IPS DF 6.9 (cell line): ENCODE data around the gene NCKAP5.

ENCODE experiments used
- DNase-seq: peaks from one replicate; pipeline ENCODE4 v3.0.0-alpha.2; 2013; ENCODE audit warnings: low read depth, low spot score
- H3K27ac ChIP-seq: one replicate; pipeline ENCODE4 v1.5.1; 2013; ENCODE audit warnings: low read length, control low read depth
- H3K27me3 ChIP-seq: 2 replicates; pipeline ENCODE4 v1.6.1; 2013; ENCODE audit warnings: mild to moderate bottlenecking, low read length; ENCODE audit not compliant: control insufficient read depth, insufficient read depth
- H3K36me3 ChIP-seq: 2 replicates; pipeline ENCODE4 v1.6.1; 2013; ENCODE audit warnings: low read length; ENCODE audit not compliant: control insufficient read depth, insufficient read depth
- H3K4me1 ChIP-seq: 2 replicates; pipeline ENCODE4 v1.6.1; 2013; ENCODE audit warnings: low read length; ENCODE audit not compliant: control insufficient read depth, insufficient read depth
- H3K4me3 ChIP-seq: 2 replicates; pipeline ENCODE4 v1.5.1; 2013; ENCODE audit warnings: mild to moderate bottlenecking, low read length
- H3K9me3 ChIP-seq: 2 replicates; pipeline ENCODE4 v1.6.1; 2013; ENCODE audit warnings: low read length, inconsistent platforms; ENCODE audit not compliant: control insufficient read depth, insufficient read depth
- WGBS: extraction: QIAGEN DNeasy Blood & Tissue Kit; methylation state at CpG from one replicate; pipeline ENCODE4 v1.1.7; 2013; ENCODE audit warnings: mixed read lengths, missing lambda C conversion rate; ENCODE audit not compliant: insufficient read length, insufficient coverage; 5-methylcytosine and 5-hydroxymethylcytosine counted together

NCKAP5 gene

DNA sequence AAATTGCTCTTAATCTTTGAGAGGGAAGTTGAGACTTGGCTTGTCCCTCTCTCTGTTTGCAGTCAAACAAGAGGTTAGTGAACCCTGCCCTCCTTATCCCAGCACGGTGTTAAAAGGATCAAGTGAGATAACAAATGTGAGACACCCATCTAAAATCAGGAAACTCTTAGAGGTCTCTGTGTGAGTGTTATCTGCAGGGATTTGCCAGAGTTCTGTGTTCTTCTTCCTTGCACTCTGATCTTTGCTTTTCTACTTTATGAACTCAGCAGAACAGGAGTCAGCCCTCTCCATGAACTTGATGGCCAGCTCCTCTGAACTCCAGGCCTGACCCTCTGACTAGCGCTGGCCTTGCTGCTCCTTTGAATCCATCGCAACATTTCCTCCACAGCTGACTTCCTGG, 123.8 kb downstream of the NCKAP5 start:
- no peak for DNase-seq
- no peak overlapping the region for H3K27ac ChIP-seq
- H3K4me3 ChIP-seq = no peak overlapping the region
- no peaks in the 10 kb centered on the region for H3K27me3 ChIP-seq
- no peaks in the 10 kb centered on the region for H3K9me3 ChIP-seq
- H3K36me3 ChIP-seq = no peaks in the 10 kb centered on the region
- no peaks in the 10 kb centered on the region for H3K4me1 ChIP-seq
- no CpG with 5 or more reads among the region's 3 CpGs for WGBS

DNA sequence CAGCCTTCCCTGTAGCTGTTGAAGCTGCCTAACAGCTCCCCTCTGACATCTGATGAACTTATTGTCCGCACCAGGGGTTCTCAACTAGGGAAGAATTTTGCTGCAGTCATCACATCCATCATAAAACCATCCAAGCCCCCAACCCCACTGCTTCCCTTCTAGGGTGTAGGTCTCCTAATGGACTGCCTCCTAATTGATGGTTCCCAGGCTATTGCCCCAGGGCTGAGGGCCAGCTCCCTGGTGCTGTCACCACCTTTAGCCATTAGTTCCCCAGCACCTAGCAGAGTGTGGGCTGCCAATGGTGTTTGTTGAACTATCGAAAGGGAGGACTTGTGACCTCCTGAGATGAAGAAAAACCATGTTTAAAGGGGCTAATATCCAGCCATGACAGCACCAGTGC, 125.9 kb downstream of the NCKAP5 start:
- H3K4me1 ChIP-seq = no peaks in the 10 kb centered on the region
- no peaks in the 10 kb centered on the region for H3K9me3 ChIP-seq
- no peaks in the 10 kb centered on the region for H3K27me3 ChIP-seq
- no peak overlapping the region for H3K4me3 ChIP-seq
- no CpG with 5 or more reads among the region's 2 CpGs for WGBS
- no peak for DNase-seq
- H3K36me3 ChIP-seq = no peaks in the 10 kb centered on the region
- no peak overlapping the region for H3K27ac ChIP-seq

DNA sequence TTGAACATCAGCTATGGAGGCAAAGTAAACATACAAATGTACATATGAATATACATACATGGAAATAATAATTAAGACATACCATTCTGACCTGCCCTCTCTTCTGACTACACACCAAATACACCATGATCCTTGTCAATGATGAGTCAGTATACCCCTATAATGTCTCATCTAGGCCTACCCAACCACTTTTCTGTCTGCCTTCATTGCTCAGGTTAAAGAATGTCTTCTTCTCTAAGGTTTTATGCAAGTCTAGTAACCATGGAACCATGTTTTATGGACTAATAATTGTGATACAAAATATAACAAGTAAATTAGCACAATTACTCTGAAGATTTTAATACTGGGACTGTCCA, 128.7 kb downstream of the NCKAP5 start:
- H3K9me3 ChIP-seq = no peaks in the 10 kb centered on the region
- H3K36me3 ChIP-seq = no peaks in the 10 kb centered on the region
- H3K4me3 ChIP-seq = no peak overlapping the region
- H3K4me1 ChIP-seq = no peaks in the 10 kb centered on the region
- no peak overlapping the region for H3K27ac ChIP-seq
- no peak for DNase-seq
- H3K27me3 ChIP-seq = no peaks in the 10 kb centered on the region

DNA sequence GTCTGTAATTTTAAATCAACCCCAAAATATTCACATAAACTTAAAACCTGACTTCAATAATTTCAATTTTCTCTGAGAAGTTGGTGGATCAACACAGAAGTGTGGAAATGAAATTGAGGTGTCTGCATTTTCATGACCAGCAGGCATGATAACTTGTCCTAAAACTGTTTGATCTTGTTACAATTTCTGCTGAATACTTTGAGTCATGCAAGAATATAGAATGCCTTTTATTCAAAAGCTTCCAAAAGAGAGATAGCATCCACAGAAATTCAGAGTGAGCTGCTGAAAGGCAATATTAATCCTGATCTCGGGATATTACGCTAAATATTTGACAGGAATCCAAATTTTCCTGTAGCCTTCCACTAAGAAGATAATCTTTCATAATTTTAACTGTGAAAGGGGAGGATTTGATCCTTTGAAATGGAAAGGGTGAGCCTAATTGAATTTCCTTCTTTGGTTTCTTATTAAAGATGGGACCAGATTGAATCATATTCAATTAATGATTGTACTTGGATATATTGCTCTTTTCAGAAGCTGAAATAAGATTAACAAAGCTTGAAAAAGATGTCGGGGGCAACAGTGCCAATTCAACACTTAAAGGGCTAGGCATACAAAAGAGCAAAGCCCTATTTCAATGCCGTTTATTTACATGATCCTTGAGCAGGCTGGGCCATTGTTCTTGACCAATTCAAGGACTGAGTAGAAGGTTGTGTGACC, 129.3 kb downstream of the NCKAP5 start:
- Histone ChIP-seq H3K36me3 (no peaks in the 10 kb centered on the region), H3K27me3 (no peaks in the 10 kb centered on the region), H3K4me1 (no peaks in the 10 kb centered on the region), H3K27ac (no peak overlapping the region), H3K9me3 (no peaks in the 10 kb centered on the region), H3K4me3 (no peak overlapping the region)
- DNase-seq = no peak
- no CpG with 5 or more reads among the region's 4 CpGs for WGBS

DNA sequence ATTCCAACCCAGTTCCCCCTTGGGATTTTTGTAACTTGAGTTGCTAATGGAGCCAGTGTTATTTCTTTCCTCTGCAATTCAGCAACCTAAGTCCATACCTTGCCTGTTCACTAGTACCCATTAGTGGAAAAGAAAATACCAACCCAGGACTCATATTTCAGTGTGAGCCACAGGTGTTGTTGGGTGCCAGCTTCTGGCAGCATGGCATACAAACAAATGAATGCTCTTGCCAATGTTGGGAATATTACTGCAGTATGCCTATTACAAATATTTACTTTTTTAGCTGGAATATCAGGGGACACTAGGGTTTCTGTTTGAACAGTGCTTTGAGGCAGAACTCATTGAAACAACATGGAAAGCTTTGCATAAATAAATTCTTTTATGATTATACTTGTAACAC, 130.2 kb downstream of the NCKAP5 start:
- H3K9me3 ChIP-seq = no peaks in the 10 kb centered on the region
- H3K4me3 ChIP-seq = no peak overlapping the region
- no peak for DNase-seq
- no peak overlapping the region for H3K27ac ChIP-seq
- H3K27me3 ChIP-seq = no peaks in the 10 kb centered on the region
- no peaks in the 10 kb centered on the region for H3K36me3 ChIP-seq
- H3K4me1 ChIP-seq = no peaks in the 10 kb centered on the region

DNA sequence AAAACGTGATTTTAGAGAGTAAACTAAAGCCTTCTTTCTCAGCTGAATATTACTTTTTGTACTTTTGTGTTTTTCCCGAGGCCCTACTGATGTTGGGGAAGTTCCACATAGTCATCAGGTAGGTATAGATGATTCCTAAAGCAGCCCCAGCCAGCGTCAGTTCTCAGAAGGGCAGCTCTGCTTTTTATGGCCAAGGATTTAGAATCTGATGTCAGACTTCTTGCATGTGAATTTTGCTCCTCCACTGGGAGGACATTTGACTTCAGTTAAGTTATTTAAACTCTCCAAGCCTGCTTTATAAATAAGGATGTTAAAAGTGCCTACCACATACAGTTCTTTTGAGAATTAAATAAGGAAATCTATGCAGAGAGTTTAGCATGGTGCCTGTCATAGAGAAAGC, 130.8 kb downstream of the NCKAP5 start:
- no CpG with 5 or more reads among the region's 3 CpGs for WGBS
- Histone ChIP-seq H3K27me3 (no peaks in the 10 kb centered on the region), H3K27ac (no peak overlapping the region), H3K4me1 (no peaks in the 10 kb centered on the region), H3K9me3 (no peaks in the 10 kb centered on the region), H3K36me3 (no peaks in the 10 kb centered on the region), H3K4me3 (no peak overlapping the region)
- DNase-seq = no peak

DNA sequence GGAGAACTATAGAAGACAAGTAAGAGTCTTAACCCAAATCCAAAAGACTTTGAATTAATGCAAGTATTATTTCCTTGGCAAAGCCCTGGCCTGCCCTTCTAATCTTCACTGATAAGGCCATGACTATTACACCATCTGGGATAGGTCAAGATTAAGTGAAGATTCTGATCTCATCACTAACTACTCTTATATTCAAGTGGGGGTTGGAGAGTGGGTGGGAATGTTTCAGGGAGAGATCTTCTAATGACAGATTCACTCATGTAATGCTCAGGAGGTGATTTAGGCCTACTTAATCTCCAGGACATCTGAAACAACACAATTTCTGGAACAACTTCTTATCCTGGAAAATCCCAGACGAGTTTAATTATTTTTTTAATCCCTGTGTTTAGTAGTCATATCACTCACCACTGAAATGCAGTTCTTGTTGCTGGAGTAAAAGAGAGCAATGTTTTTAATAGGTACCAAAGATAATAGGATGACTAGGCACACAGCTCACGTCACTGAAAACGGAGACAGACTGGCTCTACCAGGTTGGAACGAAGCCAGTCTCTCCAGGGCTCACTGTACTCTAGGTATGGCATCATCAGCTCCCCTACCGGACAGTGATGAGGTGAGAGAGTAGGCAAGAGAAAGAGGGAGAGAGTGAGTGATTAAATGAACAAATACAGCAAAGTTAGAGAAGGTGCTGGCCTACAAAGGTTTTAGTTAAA, 133.1 kb downstream of the NCKAP5 start:
- Histone ChIP-seq H3K9me3 (no peaks in the 10 kb centered on the region), H3K4me3 (no peak overlapping the region), H3K36me3 (no peaks in the 10 kb centered on the region), H3K4me1 (no peaks in the 10 kb centered on the region), H3K27ac (no peak overlapping the region), H3K27me3 (no peaks in the 10 kb centered on the region)
- no peak for DNase-seq
- WGBS = no CpG with 5 or more reads among the region's 5 CpGs

DNA sequence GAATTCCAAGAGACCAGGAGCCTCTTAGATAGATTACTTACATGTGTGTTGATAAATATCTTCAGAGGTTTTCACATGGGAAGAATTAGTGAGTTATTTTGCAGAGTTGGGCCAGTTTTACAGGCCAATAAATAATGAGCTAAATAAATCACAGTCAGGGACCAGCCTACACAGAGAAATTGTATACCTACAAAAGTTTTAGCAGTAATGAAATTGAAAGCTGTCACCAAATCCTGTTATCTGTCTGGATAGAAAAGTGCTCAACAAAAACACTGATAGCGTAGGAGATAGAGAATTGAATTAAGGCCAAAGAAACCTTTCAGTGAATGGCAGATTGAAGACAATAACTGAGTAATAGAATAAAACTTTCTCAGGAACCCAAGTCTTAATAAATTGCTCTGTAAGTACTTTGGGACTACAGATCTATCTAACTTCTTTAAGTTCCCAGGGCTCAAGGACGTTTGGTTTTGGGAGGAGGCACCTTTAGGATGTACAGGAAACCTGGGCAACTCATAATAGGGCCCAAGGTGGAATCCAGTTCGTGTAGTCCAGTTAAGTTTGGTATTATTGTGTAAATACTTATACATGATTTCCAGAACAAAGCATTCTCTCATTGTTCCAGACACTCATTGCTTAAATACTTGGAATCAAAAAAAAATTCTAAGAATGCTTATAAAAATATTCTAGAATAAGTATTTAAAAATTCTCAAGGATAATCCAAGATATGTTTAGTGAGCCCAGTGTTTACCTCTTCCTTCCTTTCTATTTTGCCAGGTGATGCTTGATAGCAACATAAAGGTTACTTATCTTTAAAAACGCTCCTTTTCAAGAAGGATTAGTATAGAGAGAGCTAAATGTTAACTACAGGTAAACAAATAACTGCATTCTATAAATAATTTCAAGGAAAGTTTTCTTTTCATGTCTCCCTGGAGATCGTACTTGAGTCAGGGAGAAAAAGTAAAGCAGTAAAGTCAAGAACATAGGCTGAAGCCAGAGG, 134.5 kb downstream of the NCKAP5 start:
- WGBS = no CpG with 5 or more reads among the region's 5 CpGs
- Histone ChIP-seq H3K36me3 (no peaks in the 10 kb centered on the region), H3K9me3 (no peaks in the 10 kb centered on the region), H3K4me3 (no peak overlapping the region), H3K27ac (no peak overlapping the region), H3K4me1 (no peaks in the 10 kb centered on the region), H3K27me3 (no peaks in the 10 kb centered on the region)
- DNase-seq = no peak

DNA sequence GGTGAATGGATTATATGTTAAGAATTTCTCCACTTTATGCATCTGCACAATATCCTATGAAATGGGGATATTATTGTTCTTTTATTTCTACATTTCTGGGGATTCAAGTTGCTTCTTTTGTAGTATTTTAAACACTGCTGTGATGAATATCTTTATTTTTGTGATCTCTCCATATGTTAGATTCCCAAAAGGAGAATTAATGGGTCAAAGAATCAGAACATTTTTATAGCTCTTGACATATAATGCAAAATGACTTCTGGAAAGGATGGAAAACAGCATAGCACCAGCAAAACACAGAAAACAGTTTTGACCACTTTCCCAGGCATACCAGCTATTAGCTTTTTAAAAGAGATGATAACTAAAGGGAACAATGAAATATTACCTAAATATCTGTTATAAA, 135.5 kb downstream of the NCKAP5 start:
- Histone ChIP-seq H3K36me3 (no peaks in the 10 kb centered on the region), H3K9me3 (no peaks in the 10 kb centered on the region), H3K4me1 (no peaks in the 10 kb centered on the region), H3K4me3 (no peak overlapping the region), H3K27me3 (no peaks in the 10 kb centered on the region), H3K27ac (no peak overlapping the region)
- DNase-seq = no peak

DNA sequence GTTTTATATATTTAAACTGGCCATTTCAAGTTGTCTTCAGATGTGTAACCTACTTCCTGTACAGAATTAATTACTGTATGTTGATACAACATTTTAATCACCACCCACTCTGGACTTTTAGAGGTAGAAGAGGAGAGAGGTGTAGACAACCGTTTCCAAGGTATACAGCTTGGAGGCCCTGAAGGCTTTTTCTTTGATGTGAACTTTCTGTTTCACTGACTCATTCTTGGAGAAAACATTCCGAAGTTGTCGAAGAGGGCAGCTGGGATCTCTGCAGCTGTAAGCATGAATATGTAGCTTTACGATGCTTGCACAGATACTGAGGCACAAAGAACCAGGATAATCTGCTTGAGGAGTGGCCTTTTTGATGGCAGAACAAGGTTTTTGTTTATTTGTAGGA, 137.0 kb downstream of the NCKAP5 start:
- no CpG with 5 or more reads among the region's 4 CpGs for WGBS
- H3K36me3 ChIP-seq = no peaks in the 10 kb centered on the region
- no peak for DNase-seq
- H3K4me3 ChIP-seq = no peak overlapping the region
- no peak overlapping the region for H3K27ac ChIP-seq
- H3K4me1 ChIP-seq = no peaks in the 10 kb centered on the region
- no peaks in the 10 kb centered on the region for H3K27me3 ChIP-seq
- no peaks in the 10 kb centered on the region for H3K9me3 ChIP-seq
